Activated T-cell treated with anti-CD3 and anti-CD28 coated beads for 48 hours (primary cell): ENCODE measurements around the gene C3.
"Not testable (repeated sequence)": the region's sequence is repeated elsewhere in the genome, so short reads cannot be mapped to it uniquely, and the experiment has no call there.

ENCODE experiments used
- DNase-seq: peaks from one replicate; pipeline ENCODE4 v3.0.0-alpha.2; 2020; ENCODE audit warnings: low read depth

C3 gene

GRCh38 chr19:6662702-6663101 lies 57.7 kb downstream of the C3 start:
- no peak for DNase-seq

- peak; percentile 48 for DNase-seq
Measured at GRCh38 chr19:6661509-6662244, 58.8 kb downstream of the C3 start.

DNA sequence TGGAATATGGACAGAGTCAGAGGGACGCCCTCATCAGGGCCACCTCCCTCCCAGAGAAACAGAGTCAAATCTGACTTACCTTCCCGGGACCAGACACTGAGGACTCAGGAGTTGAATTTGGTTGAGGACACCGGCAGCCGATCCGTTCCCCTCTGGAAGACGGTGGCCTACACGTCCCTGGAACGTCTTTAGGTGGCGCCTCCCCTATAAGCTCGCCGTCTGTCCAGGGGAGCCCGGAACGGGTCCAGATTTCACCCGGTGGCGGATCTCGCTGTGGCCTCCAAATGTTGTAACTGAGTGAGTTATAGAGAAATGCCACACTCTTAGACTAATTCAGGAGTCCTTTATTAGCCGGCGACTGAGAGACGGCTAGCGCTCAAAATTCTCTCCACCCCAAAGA lies 59.5 kb downstream of the C3 start:
- no peak for DNase-seq

- DNase-seq, result not testable (repeated sequence)
Measured at GRCh38 chr19:6656390-6656789, 64.1 kb downstream of the C3 start.

GRCh38 chr19:6654347-6655310 lies 65.8 kb downstream of the C3 start:
- peak; percentile 59 for DNase-seq

DNA sequence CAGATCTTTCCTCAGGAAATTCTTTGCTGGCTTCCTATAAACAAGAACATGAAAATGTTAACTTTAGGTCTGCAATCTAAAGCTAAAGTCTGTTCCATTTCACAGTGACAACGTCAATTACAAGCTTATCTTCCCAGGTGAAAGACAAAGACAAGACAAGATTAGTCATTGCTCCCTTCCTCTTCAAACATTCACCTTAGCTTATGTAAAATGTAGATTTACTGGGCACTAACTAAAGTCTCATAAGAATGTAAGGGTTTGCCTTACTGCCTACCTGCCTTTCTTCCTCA lies 67.7 kb downstream of the C3 start:
- DNase-seq, result no peak

GRCh38 chr19:6651965-6652804 lies 68.3 kb downstream of the C3 start:
- DNase-seq, result no peak

DNA sequence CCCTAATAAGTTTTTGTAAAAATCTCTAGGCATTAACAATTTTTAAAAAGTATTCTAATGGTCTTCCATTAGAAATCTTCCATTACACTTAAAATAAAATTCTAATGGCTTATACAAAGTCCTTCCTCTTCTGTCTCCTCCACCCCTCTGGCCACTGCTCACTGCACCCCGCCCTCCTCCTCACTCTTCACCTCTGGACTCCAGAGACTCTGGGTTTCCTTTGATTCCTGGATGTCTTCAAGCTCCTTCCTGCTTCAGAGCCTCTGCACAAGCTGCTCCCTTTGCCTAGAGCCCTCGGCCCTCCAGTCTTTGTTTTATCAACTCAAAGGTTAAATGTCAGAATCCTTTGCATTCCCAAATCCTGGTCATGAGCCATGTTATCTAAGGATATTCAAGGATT lies 71.3 kb downstream of the C3 start:
- no peak for DNase-seq

GRCh38 chr19:6648141-6648715 lies 72.2 kb downstream of the C3 start:
- DNase-seq, result no peak

DNA sequence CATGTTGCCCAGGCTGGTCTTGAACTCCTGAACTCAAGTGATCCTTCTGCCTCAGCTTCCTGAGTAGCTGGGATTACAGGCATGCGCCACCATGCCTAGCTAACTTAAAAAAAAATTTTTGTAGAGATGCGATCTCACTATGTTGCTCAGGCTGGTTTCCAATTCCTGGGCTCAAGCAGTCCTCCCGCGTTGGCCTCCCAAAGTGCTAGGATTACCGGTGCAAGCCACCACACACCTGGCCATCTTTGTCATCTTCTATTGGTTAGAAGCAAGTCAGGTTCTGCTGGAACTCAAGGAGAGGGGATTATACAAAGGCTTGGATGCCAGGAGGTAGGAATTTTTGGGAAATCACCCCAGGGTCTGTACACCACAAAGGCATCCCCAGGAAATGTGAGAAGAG lies 75.7 kb downstream of the C3 start:
- no peak for DNase-seq

GRCh38 chr19:6640333-6640732 lies 80.1 kb downstream of the C3 start:
- DNase-seq, result not testable (repeated sequence)

DNA sequence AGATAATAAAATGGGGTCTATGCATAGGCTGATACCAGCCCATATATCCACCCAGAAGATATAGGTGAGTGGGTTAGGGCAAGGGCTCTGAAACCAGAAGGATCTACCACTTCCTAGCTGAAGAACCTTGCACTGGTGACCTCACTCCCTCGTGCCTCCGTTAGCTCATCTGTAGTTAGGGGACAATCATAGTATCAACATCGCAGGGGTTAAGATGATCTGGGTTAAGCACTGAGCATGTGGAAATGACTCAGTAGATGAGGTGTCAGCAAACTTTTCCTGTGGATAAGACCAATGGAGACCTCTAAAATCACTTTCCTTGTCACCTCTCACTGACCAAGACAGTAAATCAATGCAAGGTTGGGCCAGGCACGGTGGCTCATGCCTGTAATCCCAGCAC lies 81.0 kb downstream of the C3 start:
- DNase-seq, result no peak

DNA sequence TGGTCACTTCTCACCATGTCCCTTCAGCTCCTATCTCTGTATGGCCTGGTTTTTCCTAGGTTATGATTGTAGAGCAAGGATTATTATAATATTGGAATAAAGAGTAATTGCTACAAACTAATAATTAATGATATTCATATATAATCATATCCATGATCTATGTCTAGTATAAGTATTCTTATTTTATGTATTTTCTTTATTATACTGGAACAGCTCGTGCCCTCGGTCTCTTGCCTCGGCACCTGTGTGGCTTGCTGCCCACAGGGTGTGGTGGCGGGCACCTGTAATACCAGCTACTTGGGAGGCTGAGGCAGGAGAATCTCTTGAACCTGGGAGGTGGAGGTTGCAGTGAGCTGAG lies 87.0 kb downstream of the C3 start:
- not testable (repeated sequence) for DNase-seq

- not testable (repeated sequence) for DNase-seq
Measured at GRCh38 chr19:6632747-6633455, 87.5 kb downstream of the C3 start.

- DNase-seq, result no peak
Measured at GRCh38 chr19:6632002-6632621, 88.3 kb downstream of the C3 start.
